Measurements from ENCODE around the gene PPP1R2B. TPM values are rescaled to one million over a fixed set of nuclear protein-coding genes. Genes with fewer than 3 reads are reported as not detected.
"Not testable (repeated sequence)": the region's sequence is repeated elsewhere in the genome, so short reads cannot be mapped to it uniquely, and the experiment has no call there.

PPP1R2B gene
- total and polyA plus RNA-seq, 11 donors = not detected

DNA sequence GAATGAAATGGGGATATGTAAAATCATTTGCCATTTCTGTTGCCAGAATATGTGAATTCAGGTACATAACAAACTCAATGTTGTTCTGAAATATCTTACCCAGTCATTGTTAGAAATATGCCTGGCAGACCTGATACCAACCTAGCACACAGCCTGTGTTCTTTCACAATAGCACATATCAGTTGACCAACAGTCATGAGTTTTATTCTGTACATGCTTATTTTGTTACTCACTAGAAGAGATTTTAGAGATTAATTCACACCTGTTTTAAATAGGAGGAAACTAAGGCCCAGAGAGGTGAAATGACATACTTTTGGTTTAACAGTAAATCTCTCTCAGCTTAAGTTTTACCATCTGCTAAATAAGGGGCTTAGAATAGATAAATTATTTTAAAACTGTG is 8.4 kb upstream of the PPP1R2B start:
- DNase-seq = no peak
- Histone ChIP-seq H3K4me1 (no peaks in the 10 kb centered on the region), H3K4me3 (no peak overlapping the region), H3K27me3 (no peaks in the 10 kb centered on the region), H3K27ac (no peak overlapping the region), H3K9me3 (no peaks in the 10 kb centered on the region), H3K36me3 (no peaks in the 10 kb centered on the region)
- intact Hi-C loops (cut with DNase I) = no loop called here
- TF ChIP-seq, protein P1, sequence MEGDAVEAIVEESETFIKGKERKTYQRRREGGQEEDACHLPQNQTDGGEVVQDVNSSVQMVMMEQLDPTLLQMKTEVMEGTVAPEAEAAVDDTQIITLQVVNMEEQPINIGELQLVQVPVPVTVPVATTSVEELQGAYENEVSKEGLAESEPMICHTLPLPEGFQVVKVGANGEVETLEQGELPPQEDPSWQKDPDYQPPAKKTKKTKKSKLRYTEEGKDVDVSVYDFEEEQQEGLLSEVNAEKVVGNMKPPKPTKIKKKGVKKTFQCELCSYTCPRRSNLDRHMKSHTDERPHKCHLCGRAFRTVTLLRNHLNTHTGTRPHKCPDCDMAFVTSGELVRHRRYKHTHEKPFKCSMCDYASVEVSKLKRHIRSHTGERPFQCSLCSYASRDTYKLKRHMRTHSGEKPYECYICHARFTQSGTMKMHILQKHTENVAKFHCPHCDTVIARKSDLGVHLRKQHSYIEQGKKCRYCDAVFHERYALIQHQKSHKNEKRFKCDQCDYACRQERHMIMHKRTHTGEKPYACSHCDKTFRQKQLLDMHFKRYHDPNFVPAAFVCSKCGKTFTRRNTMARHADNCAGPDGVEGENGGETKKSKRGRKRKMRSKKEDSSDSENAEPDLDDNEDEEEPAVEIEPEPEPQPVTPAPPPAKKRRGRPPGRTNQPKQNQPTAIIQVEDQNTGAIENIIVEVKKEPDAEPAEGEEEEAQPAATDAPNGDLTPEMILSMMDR (IDR thresholded peaks at IDR 0.05) = no peak
- no peak for TF ChIP-seq POLR2A (IDR thresholded peaks at IDR 0.05)
- ATAC-seq = no peak

GRCh38 chr5:156846914-156847313 is 3.2 kb upstream of the PPP1R2B start:
- H3K27ac ChIP-seq = no peak overlapping the region
- TF ChIP-seq POLR2A (IDR thresholded peaks at IDR 0.05) = no peak
- TF ChIP-seq, protein P1 (IDR thresholded peaks at IDR 0.05) = no peak
- peaks cover 0 to 6% (median 0%) of the 10 kb centered on the region in 9 donors for H3K27me3 ChIP-seq
- WGBS, 4 donors = 80 to 89% (median 85%) methylated on average over 2 of the region's 2 CpGs
- ATAC-seq = no peak
- H3K36me3 ChIP-seq = no peaks in the 10 kb centered on the region
- H3K9me3 ChIP-seq = peaks cover 0 to 14% (median 0%) of the 10 kb centered on the region in 12 donors
- no peaks in the 10 kb centered on the region for H3K4me1 ChIP-seq
- intact Hi-C loops (cut with DNase I) = no loop called here
- DNase-seq = no peak
- H3K4me3 ChIP-seq = no peak overlapping the region

DNA sequence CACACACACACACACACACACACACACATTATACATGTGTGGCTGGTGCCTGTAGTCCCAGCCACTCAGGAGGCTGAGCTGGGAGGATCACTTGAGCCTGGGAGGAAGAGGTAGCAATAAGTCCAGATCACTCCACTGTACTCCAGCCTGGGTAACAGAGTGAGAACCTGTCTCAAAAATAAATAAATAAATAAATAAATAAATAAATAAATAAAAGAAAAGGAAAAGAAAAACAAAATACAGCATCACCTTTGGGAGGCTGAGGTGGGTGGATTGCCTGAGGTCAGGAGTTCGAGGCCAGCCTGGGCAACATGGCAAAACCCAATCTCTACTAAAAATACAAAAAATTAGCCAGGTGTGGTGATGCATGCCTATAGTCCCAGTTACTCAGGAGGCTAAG is 1.6 kb upstream of the PPP1R2B start:
- Histone ChIP-seq H3K9me3 (peaks cover 0 to 16% (median 0%) of the 10 kb centered on the region in 12 donors), H3K27me3 (peaks cover 0 to 11% (median 0%) of the 10 kb centered on the region in 9 donors)
- ATAC-seq; H3K27ac ChIP-seq; DNase-seq; intact Hi-C loops (cut with DNase I); H3K4me1 ChIP-seq; H3K36me3 ChIP-seq; H3K4me3 ChIP-seq: not testable (repeated sequence)
- 79 to 90% (median 85%) methylated on average over 1 of the region's 1 CpG for WGBS, 4 donors

DNA sequence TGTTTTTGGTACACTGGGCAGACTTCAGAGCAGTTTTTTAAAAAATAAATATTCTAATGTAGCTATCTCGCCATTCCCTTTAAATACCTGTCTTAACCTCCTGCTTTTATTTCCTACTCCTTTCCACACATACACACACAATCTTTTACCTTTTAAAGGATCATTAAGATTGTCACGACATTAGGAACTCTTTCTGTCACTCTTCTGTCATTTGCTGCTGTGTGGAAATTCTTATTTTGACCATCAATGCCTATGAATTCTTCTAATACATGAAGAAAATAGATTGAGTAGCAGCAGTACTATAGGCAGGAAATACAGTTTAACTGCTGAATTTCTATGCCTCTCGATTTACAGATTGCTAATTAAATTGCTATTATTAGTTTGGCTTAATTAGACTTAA is 1.8 kb downstream of the PPP1R2B start:
- H3K4me3 ChIP-seq = no peak overlapping the region

GRCh38 chr5:156853055-156853454 is 3.0 kb downstream of the PPP1R2B start:
- DNase-seq; H3K36me3 ChIP-seq; H3K27ac ChIP-seq; intact Hi-C loops (cut with DNase I); H3K27me3 ChIP-seq; H3K4me1 ChIP-seq; ATAC-seq; H3K4me3 ChIP-seq: not testable (repeated sequence)
- 66 to 84% (median 73%) methylated on average over 2 of the region's 2 CpGs for WGBS, 4 donors
- H3K9me3 ChIP-seq = peaks cover 0 to 40% (median 8%) of the 10 kb centered on the region in 12 donors

More for the DNA sequence above, 1.8 kb downstream of the PPP1R2B start:
- ATAC-seq = no peak
- H3K36me3 ChIP-seq = no peaks in the 10 kb centered on the region
- 69 to 76% (median 74%) methylated on average over 3 of the region's 3 CpGs for WGBS, 4 donors
- intact Hi-C loops (cut with DNase I) = no loop called here
- H3K9me3 ChIP-seq = peaks cover 0 to 40% (median 8%) of the 10 kb centered on the region in 12 donors
- H3K4me1 ChIP-seq = no peaks in the 10 kb centered on the region
- no peak for DNase-seq
- peaks cover 0 to 11% (median 0%) of the 10 kb centered on the region in 9 donors for H3K27me3 ChIP-seq
- no peak for TF ChIP-seq POLR2A (IDR thresholded peaks at IDR 0.05)
- TF ChIP-seq, protein P1 (IDR thresholded peaks at IDR 0.05) = no peak
- H3K27ac ChIP-seq = no peak overlapping the region
